H1 (cell line): ENCODE data around the gene OVCH1. TPM values are rescaled to one million over a fixed set of nuclear protein-coding genes. Genes with fewer than 3 reads are reported as not detected.

ENCODE experiments used
- JUND ChIP-seq: IDR thresholded peaks from 2 replicates; pipeline ENCODE4 v1.6.1; 2011; ENCODE audit warnings: mild to moderate bottlenecking, improper control_type of control experiment, low read length
- RBBP5 ChIP-seq: IDR thresholded peaks from 2 replicates; pipeline ENCODE4 v1.7.1; 2012; ENCODE audit warnings: low read depth, mild to moderate bottlenecking, inconsistent platforms, low read length, moderate library complexity, borderline replicate concordance
- polyA plus RNA-seq, 7 experiments: library from polyadenylated mRNA; depleted of rRNA in 3 of 7; stranded (reverse) in 5 of 7; unstranded in 2 of 7; fragments of >200 nt in 5 of 7; fragments of 200-250 nt in 2 of 7; gene quantifications; 1 replicate in 5 of 7; 2 replicates in 1 of 7; 4 replicates in 1 of 7; pipeline versions ENCODE4 v1.2.1 to v1.2.3, GENCODE V29; 2011 to 2013; ENCODE audit warnings: missing spikeins in 2 of 7, mixed read lengths in 2 of 7
- total RNA-seq: library from RNA; stranded (reverse); fragmentation: NEBNext Ultra II Directional; extraction: Animal tissue kit (Norgen Biotek cat#: 25700); gene quantifications from 2 replicates; pipeline ENCODE4 v1.2.1, GENCODE V29; 2021

Gene OVCH1
- total and polyA plus RNA-seq, 2 of the 8 experiments (the other 6 are each of a cell fraction or from before 2014, with no cell fraction given) = 0.07 TPM; not detected in 1

GRCh38 chr12:29396774-29397173 lies 100.7 kb downstream of the OVCH1 start (continued):
- TF ChIP-seq JUND = no peak
- TF ChIP-seq RBBP5 = no peak
- TF ChIP-seq, all 59 proteins: peak for 0
